AG04449 (cell line): Measurements from ENCODE around the gene SERTAD3.
"Not testable (repeated sequence)": the region's sequence is repeated elsewhere in the genome, so short reads cannot be mapped to it uniquely, and the experiment has no call there.

Experiments used
- CTCF ChIA-PET: fragments of 350-600 bp; formaldehyde crosslinking; extraction: SDS; loops from one replicate; lab custom pipeline; 2021; ENCODE audit warnings: antibody characterized with exemption; lab: Yijun Ruan, JAX
- POLR2A ChIA-PET: fragments of 400-600, 350-600 bp; formaldehyde crosslinking; extraction: SDS; loops from one replicate; lab custom pipeline; 2020; ENCODE audit warnings: antibody characterized with exemption, inconsistent platforms; lab: Yijun Ruan, JAX
- DNase-seq: peaks from one replicate; pipeline ENCODE4 v3.0.0-alpha.2; 2010; ENCODE audit warnings: low read depth, low spot score
- H3K4me3 ChIP-seq: 2 replicates; pipeline ENCODE4 v1.5.1; 2011; ENCODE audit warnings: low read depth, mild to moderate bottlenecking, control low read depth, low read length
- CTCF ChIP-seq: IDR thresholded peaks from one replicate; pipeline ENCODE4 v1.5.1; 2011; ENCODE audit warnings: mild to moderate bottlenecking, moderate library complexity, low read length, control low read depth, inconsistent platforms; ENCODE audit not compliant: insufficient read depth; ENCODE audit errors: missing control alignments

SERTAD3 gene

DNA sequence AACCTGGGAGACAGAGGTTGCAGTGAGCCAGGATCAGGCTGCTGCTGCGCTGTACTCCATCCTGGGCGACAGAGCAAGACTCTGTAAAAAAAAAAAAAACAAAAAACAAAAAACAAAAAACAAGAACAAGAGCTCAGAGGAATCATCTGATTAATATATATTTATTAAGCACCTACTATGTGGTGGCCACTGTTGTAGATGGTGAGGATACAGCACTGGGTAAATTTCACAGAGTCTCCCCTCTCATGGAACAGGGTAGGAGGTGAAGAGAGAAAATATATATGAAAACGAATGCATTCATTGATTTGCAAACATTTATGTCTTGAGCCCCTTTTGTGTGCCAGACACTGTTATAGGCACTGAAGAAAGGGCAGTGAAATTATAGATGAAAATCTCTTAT, 12.4 kb downstream of the SERTAD3 start:
- no peak for TF ChIP-seq CTCF
- ChIA-PET CTCF (interaction anchor here (1.1 kb wide), 1 partner anchor 11 kb away, joined by 6 read pairs; no protein-coding TSS in a partner anchor), POLR2A (no interaction called here)
- no peak for DNase-seq
- no peak overlapping the region for H3K4me3 ChIP-seq

- H3K4me3 ChIP-seq, DNase-seq, POLR2A ChIA-PET: not testable (repeated sequence)
- CTCF ChIA-PET: interaction anchor here (1.0 kb wide), 1 partner anchor 9 kb away, joined by 3 read pairs; no protein-coding TSS in a partner anchor
Measured at GRCh38 chr19:40430242-40430641, 13.9 kb downstream of the SERTAD3 start.

- DNase-seq, H3K4me3 ChIP-seq: not testable (repeated sequence)
- ChIA-PET CTCF (interaction anchor here (1.3 kb wide), 1 partner anchor 14 kb away, joined by 3 read pairs; no protein-coding TSS in a partner anchor), POLR2A (interaction anchor here (1.1 kb wide), 1 partner anchor 15 kb away, joined by 4 read pairs; no protein-coding TSS in a partner anchor)
Measured at GRCh38 chr19:40428197-40428596, 15.9 kb downstream of the SERTAD3 start.

DNA sequence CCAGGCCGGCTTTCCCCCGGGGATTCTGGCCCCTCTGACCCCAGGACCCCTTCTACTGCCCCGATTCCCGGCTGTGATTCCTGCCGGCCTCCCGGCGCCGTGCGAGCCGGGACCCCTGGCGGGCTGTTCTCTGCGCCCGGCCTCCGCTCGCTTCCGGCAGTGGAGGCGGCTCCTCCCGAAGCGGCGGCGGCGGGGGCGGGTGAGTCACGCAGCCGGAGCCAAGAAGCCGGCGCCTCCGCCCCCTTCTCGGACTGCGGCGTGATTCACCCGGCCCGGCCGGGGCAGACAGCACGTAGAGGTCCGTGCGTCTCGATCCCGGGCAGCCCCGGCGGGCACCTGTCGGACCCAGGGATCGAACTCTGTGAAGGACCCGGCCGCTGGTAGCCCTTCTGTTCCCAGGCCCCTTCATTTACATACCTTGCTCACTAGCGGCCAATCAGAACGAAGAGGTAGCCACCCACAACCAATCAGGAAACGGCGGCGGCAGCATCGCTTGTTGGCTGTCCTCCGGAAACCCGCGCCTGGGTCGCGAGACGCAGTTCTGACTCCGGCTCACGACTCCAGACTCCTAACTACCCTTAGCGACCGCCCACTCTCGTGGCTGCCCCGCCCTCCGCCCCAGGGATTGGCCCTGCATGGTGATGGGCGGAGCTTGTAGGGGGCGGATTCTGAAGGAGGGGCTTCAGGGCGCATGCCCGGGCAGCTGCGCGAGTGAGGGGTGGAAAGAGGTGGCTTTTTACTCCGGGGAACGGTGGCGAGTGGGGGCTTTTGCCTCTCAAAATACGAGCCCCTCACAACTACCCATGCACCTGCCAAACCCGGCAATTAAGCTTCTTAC, 18.5 kb downstream of the SERTAD3 start, which contains the start of gene SERTAD1:
Gene SERTAD1, minus strand, starts transcription at position 543 of the 838 bp plus-strand sequence. CDS start 2,446 bp downstream, outside the sequence.
- H3K4me3 ChIP-seq: peak within 1 kb of the TSS; percentile 90
- DNase-seq: peak; percentile 94
- ChIA-PET POLR2A (interaction anchor here (0.5 to 2.1 kb wide), 18 partner anchors 8 to 178 kb away, joined by 3 to 37 read pairs (median 4); partner anchors contain the start of genes BLVRB, C19orf47, PLD3 and SERTAD3), CTCF (interaction anchor here (0.5 to 2.2 kb wide), 10 partner anchors 10 to 278 kb away, joined by 3 to 13 read pairs (median 4); partner anchors contain the start of gene BLVRB)
- peak; percentile 62 for TF ChIP-seq CTCF

DNA sequence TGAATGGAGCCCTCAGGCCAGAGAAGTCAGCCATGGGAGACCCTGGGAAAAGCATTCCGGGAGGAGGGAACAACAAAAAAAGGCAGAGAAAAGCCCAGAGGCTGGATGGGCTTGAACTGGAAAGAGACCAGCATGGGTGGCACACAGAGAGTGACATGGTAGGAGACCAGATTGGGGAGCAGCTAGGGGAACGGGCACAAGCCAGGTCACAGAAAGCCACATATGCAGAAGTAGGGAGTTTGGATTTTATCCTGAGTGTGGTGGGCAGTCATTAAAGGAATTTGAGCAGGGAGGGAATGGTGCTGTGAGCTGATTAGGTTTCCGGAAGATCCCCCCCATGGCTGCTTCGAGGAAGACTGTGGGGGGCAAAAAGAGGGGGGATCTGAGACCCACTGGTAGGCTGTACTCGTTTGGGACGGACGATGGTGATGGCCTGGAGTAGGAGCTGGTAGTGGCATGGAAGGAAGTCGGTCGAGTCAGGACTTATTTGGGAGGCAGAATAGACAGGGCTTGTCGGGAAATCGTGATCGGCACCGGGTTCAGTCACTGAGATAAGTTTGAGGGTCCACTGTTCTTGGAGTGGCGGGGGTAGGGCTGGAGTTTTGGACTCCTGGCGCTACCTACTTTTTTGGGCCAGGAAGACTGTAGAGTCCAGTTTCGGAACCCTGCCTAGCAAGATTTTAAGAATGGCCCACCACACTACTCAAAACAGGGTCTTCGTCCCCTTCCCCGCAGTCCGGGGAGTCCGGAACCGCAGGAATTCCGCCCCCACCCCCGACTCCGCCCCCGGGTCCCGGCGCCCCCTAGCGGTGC, 19.3 kb downstream of the SERTAD3 start:
- no peak for TF ChIP-seq CTCF
- CTCF ChIA-PET: interaction anchor here (0.7 to 2.3 kb wide), 8 partner anchors 9 to 210 kb away, joined by 3 to 14 read pairs (median 4); no protein-coding TSS in a partner anchor
- DNase-seq: no peak
- POLR2A ChIA-PET: interaction anchor here (1.3 kb wide), 1 partner anchor 8 kb away, joined by 7 read pairs; no protein-coding TSS in a partner anchor
- H3K4me3 ChIP-seq: peak overlapping the region; percentile 90

DNA sequence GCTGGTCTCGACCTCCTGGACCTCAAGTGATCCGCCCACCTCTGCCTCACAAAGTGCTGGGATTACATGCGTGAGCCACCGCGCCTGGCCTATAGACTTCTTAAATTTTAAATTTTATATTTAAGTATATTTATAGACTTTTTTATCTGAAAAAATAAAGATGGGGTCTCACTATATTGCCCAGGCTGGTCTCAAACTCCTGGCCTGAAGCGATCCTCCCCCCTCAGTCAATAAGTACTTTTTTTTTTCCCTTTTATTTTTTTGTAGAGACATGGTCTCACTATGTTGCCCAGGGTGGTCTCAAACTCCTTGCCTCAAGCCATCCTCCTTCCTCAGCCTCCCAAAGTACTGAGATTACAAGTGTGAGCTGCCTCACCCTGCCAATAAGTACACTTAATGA, 20.2 kb downstream of the SERTAD3 start:
- no peak for DNase-seq
- no peak for TF ChIP-seq CTCF
- ChIA-PET POLR2A (interaction anchor here (0.9 to 1.3 kb wide), 2 partner anchors 9 to 20 kb away, joined by 3 to 7 read pairs; no protein-coding TSS in a partner anchor), CTCF (interaction anchor here (1.0 to 5.0 kb wide), 8 partner anchors 8 to 211 kb away, joined by 3 to 30 read pairs (median 4); partner anchors contain the start of gene BLVRB)
- peak overlapping the region; percentile 90 for H3K4me3 ChIP-seq
